ENCODE measurements around the gene USB1. TPM values are rescaled to one million over a fixed set of nuclear protein-coding genes. Genes with fewer than 3 reads are reported as not detected.

Gene USB1
- total RNA-seq, 1 donor from 2014 or later: 60.9 TPM

DNA sequence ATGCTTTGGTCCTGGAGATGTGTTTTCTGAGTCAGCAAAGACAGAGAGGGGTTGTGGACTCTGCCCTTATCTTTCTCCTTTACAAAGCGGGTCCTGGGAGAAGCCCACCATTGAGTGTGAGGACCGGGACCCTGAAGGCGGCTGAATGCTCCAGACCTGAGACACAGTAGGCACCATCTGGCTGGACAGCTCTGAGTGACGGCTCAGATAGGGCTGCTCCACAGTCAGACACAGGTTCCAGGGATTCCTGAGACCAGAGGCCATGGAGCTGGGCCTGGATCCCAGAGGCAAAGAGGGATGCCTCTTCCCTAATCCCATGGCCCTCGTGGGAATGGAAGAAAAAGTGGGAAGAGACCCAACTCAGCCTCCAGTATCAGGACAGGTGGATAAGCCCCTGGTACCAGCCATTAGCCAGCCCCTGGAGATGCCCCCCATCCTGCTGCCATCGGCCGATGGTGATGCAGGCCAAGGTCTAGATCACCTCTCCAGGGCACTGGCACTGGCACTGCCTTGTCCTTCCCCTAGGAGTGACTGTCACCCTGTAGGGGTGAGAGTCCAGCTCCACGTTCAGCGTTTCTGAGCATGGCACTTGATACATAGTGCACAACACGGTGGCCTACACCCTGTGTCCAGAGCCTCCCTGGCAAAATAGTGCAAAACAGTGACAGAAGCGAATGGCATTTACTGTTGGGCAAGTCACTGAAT is 29.1 kb downstream of the USB1 start:
- intact Hi-C loops (cut with micrococcal nuclease): no loop called here

DNA sequence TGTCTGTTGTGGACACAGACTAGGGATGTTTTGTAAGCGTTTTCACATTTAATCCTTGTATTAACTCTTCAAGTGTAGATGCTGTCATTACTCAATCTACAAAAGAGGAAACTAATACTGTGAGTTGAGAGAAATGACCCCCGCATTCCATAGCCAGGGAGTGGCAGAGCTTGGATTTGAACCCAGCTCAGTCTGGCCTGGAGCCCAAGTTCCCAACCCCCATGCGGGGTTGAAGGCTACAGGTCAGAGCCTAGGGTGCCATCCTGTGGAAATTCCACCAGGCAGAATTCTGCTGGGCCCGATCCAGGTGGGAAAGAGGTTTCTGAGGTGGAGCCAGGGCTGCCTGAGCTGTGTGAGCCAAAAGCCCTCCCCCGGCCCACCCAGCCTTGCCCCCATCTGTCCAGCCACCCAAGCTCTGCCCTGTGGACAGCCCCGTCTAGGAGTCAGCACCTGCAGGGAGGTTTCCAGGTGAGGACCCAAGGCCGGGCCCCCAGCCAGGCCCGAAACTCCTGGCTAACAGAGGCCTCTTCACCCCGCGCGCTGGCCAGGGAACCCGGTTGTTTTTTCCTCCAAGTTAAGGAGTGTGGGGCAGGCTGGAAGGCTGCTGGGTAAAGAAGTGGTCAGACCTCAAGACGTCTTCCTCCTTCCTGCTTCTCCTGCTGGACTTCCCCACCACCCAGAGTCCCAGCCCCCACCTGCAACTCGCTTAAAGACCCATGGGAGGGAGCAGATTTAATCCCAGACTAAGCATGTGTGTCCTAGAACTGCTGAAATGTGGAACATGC is 30.0 kb downstream of the USB1 start:
- intact Hi-C loops (cut with micrococcal nuclease): no loop called here

DNA sequence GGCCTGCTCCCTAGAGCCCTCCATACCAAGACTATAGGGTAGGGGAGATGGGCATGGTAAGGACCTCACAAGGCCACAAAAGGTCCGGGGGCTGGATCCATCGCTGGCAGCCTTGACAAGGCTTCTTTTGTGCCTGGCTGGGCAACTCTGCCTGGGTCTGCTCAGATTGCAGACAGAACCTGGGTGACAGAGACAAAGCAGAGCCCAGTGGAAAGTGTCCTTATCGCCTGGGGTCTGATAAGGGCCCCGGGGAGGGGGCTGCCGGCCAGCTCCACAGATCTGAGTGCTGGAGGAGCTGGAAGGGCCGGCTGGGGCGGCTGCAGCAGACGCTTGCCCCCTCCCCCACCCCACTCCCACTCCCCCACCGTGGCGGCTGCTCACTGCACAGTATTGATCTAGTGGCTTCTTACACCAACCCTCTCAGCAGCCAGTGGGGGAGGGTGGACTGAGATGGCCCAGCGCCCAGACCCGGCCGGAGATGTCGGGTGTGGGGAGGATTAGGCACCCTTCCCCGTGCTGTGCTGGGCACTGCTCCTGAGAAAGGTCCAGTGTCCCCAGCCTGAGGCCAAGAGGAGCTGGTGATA is 31.6 kb downstream of the USB1 start:
- intact Hi-C loops (cut with micrococcal nuclease): no loop called here

DNA sequence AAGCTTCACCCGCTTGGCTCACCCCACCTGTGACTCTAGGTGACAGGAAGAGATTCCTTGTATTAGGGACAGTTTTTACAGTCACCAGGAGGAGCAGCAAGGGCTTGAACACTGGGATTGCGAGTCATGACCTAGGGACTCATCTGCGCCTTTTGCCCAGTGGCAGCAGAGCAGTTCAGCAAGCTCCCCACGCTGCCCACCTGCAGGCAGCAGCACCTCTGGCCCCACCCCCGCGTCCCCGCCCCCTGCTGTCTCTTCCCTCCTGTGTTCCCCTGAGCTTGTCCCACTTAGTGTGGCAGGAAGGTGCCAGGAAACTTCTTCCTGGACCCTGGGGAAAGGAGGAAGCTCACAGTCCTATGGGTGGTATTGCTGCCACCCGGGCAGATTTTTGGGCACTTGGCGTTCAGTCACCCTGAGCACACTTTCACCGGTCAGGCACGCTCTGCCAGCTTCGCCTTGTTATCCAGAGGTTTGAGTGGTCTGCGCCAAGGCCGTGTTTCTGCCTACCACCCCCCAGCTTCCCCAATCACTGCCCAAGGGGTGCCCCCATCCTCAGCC is 33.0 kb downstream of the USB1 start:
- intact Hi-C loops (cut with micrococcal nuclease): no loop called here

DNA sequence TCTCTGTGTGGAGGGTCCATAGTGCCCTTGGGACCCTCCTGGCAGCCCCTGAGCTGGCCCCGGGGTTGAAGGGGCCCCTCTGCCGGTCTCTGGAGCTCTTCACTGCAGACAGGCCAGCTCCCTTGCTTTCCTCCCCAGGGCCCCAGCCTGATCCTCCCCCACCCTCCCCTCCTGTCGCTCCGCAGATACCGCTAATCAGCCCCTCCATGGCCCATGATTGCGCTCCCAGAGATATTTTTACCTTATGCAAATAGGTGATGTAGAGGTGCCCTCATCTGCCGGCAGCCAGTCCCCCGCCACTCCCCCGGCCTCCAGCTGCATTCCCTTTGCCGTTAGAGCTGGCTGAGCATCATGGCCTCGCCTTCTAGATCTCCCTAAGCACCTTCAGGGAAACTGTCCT is 33.6 kb downstream of the USB1 start:
- intact Hi-C loops (cut with micrococcal nuclease): no loop called here

DNA sequence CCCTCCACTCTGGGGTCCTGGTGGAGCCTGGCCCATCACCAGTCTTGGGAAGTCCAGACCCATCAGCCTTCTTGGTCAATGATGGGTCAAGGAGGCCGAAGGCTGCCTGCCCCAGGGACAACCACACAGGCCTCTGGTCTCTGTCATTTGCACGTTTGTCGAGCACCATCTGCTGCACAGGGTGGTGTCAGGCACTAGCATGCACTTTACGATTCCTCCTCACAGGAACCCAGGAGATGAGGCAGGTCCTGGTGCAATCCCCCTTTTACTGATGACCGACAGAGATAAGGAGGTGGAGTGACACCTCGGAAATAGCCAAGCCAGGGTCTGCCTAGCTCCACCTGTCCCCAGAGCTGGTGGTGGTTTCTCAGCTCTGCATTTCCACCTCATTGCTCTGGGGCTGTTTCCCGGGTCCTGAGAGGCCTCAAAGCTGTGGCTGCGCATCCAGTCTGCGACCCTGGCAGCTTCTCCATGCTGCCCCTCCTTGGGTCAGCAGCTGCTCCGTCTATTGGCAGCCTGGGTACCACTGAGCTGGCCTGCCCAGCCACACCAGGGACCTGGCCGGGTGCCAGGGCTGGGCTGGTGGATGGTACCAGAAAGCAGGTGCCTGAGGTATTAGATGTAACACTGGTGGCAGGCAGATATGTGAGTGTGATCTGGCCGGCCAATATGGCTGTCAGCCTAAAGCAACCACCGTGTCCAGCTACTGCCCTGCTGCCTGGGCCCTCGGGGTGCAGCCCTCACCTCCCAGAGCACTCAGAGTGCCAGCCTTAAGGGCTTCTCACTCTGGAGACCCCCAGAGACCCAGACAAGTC is 34.4 kb downstream of the USB1 start:
- intact Hi-C loops (cut with micrococcal nuclease): no loop called here

DNA sequence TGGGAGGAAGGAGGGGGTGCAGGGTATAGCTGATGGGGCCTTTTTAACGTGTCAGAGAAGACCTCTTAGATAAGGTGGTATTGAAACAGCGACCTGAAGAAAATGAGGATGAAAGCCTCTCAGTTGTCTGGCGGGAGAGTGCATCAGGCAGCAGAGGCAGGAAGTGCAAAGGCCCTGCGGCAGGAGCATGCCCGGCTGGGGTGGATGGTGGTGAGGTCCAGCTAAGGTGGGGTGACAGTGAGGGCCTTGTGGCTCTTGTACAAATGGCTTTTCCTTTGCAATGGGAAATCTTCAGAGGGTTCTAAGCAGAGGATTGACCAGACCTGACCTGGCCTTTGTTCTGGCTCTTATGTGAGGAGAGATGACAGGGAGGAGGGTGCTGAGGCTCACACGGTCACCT is 35.7 kb downstream of the USB1 start:
- intact Hi-C loops (cut with micrococcal nuclease): no loop called here

DNA sequence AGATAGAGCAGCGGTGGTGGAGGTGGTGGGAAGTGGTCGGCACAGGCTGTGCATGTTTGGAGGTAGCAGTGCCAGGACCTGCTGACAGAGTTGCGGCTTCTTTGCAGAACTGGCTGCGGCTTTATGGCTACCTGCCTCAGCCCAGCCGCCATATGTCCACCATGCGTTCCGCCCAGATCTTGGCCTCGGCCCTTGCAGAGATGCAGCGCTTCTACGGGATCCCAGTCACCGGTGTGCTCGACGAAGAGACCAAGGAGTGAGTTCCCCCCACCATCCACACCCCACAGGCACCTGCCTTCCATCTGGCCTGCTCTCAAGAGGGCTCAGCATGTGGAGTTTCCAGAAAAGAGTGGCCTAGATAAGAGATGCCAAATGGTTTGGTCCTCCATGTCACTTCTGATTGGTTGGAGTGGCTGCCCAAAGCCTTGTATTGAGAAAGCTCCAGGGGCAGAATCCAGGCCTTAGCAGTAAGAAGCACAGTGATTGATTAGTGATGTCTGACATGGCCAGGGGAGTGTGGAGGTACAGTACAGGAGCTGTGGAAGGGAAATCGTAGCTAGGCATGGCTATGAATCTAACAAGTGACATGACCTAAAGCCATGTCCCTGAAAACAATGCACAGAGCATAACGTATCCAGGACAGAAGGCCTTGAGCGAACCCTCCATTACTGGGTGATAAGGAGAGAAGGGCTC is 36.3 kb downstream of the USB1 start:
- intact Hi-C loops (cut with micrococcal nuclease): no loop called here

DNA sequence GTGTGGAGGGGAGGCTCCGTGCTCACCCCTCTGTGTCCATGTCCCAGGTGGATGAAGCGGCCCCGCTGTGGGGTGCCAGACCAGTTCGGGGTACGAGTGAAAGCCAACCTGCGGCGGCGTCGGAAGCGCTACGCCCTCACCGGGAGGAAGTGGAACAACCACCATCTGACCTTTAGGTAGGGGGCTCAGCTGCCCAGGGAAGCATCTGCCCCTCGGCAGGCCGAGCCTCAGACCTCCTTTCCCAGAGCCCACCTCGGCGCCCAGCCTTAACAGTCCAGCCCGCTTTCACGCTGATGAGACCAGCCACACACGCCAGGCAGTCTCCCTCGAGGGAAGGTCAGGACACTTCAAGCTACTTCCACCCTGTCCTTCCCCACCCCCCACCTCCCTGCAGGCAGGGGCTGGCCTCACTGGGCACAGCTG is 37.0 kb downstream of the USB1 start:
- intact Hi-C loops (cut with micrococcal nuclease): no loop called here

DNA sequence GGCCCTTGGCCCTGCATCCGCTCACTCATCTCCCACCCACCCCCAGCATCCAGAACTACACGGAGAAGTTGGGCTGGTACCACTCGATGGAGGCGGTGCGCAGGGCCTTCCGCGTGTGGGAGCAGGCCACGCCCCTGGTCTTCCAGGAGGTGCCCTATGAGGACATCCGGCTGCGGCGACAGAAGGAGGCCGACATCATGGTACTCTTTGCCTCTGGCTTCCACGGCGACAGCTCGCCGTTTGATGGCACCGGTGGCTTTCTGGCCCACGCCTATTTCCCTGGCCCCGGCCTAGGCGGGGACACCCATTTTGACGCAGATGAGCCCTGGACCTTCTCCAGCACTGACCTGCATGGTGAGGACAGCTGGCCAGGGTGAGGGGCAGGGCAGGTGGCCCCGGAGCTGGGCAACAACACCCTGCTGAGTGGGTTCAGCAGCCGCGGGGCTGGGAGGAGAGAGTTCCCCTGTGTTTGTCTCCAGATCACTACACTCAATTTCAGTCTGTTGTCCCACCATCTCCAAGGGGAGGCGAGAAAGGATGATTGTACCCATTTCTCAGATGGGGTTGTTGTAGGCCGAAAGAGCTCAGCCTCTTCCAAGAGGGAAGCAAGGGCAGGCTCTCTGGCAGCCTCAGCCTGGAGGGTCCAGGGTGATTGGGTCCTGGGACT is 38.8 kb downstream of the USB1 start:
- intact Hi-C loops (cut with micrococcal nuclease): no loop called here

DNA sequence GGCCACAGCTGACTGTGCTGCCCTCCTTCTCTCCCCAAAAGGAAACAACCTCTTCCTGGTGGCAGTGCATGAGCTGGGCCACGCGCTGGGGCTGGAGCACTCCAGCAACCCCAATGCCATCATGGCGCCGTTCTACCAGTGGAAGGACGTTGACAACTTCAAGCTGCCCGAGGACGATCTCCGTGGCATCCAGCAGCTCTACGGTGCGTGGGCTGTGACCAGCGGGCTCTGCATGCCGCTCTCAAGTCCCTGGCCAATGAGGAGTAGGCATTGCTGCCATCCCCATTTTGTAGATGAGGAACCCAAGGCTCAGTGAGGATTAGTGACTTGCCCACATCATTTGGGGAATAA is 39.3 kb downstream of the USB1 start:
- intact Hi-C loops (cut with micrococcal nuclease): no loop called here

DNA sequence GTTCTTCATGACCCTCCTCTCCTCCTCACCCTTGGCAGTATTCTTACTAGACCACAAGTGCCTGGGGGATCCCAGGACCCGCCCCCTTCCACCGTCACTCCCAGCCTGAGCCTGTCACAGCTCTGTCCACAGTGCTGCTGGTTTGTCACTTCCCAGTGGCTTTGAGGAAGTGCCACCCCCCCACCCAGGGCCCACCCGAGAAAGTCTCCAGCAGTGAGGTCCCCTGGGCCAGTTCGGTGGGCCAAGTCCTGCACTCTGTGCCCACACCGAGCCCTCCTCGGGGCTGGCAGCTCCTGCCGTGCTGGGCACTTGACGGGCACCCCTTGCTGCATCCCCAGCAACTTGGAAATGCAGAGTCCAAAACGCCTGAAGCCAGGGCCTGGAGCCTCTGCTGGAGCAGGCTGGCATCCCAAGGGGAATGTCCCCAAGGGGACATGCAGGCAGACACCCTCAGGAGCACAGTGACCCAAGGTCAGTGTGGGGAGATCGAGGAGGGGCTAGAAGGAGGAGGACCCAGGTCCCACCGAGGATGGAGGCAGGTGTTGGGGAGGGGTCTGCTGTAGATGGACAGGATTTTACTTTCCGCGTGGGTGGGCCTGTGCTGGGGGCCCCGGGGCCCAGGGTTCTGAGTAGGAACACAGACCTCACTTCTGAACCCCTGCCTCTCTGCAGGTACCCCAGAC is 39.9 kb downstream of the USB1 start:
- intact Hi-C loops (cut with micrococcal nuclease): no loop called here

DNA sequence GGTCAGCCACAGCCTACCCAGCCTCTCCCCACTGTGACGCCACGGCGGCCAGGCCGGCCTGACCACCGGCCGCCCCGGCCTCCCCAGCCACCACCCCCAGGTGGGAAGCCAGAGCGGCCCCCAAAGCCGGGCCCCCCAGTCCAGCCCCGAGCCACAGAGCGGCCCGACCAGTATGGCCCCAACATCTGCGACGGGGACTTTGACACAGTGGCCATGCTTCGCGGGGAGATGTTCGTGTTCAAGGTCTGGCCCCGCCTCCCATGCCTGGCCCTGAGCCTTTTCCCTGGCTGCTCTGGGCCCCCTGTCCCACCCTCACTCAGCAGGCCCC is 40.4 kb downstream of the USB1 start:
- intact Hi-C loops (cut with micrococcal nuclease): no loop called here

DNA sequence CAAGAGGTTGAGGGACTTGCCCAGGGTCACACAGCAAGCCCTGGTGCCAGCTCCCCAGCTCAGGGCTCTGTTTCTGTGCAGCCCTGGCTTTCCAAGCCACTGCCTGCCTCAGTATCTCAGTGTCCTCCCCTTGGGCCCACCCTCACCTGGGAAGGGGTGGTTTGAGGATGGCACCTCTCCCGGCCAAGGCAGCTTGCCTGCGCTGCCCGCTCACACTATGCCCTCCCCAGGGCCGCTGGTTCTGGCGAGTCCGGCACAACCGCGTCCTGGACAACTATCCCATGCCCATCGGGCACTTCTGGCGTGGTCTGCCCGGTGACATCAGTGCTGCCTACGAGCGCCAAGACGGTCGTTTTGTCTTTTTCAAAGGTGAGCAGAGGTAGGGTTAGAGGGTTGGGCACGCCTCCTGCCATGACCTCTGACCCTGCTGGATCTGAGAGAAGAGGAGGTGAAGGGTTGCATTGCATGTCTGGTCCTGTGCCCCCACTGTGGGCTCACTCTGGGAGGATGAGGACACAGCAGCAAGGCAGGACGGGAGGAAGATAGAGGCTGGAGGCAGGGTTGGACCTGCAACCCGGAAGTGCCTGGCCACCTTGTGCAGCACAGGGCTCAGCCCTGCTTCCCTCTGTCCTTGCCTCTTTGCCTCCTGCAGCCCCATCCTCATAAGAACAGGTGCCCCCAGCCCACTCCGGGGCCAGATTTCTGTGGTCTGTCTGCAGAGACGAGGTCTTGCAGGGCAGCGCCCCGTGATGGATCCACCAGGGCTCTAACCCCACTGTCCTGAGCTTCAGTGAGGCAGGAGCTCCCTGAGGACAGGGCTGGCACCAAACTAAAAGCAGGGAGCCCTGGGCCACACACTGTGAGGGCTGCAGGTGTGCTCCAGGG is 41.0 kb downstream of the USB1 start:
- intact Hi-C loops (cut with micrococcal nuclease): no loop called here

DNA sequence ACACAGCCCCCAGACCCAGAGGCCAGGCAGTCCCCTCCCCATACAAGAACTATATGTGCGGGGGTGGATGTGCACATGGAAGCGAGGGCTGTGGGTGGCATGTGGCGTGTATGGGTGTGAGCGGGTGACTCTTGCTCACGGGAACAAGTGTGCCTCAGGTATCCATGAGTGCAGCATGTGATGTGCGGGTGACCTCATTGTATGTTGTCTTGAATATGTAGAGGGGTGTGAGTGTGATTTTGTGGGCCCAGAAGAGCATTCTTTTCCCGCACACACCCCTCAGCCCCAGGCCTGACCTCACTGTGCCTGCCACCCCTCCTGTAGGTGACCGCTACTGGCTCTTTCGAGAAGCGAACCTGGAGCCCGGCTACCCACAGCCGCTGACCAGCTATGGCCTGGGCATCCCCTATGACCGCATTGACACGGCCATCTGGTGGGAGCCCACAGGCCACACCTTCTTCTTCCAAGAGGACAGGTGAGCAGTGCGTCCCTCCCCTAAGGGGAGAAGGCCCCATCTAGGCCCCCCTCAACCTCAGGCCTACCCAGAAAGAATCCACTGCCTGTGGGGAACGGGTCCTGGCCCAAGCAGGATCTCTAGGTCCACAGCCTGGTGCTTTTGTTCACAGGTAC is 41.8 kb downstream of the USB1 start:
- intact Hi-C loops (cut with micrococcal nuclease): no loop called here

DNA sequence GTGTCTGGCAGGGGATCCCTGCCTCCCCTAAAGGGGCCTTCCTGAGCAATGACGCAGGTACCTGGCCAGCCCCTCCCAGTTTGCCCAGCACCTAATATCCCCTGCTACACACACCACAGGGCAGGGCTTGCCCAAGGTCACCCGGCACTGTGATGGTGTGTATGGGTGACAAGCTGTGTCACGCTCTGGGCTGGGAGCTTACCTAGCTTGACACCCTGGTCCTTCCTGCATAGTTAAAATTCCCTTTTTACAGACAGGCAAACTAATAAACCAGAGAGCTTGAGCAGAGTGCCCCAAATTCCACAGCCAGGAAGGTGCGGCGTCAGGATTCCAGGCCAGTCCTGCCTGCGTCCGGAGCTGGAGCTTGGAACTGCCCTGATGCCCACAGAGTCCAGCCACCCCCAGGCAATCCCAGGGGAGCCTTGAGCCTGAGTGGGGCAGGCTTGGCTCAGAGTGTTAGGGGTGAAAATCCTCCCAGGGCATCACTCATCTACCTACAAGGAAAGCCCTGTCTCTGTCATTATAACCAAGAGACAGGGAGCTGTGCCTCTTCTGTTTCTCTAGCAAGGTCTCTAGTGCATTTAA is 42.5 kb downstream of the USB1 start:
- intact Hi-C loops (cut with micrococcal nuclease): no loop called here

DNA sequence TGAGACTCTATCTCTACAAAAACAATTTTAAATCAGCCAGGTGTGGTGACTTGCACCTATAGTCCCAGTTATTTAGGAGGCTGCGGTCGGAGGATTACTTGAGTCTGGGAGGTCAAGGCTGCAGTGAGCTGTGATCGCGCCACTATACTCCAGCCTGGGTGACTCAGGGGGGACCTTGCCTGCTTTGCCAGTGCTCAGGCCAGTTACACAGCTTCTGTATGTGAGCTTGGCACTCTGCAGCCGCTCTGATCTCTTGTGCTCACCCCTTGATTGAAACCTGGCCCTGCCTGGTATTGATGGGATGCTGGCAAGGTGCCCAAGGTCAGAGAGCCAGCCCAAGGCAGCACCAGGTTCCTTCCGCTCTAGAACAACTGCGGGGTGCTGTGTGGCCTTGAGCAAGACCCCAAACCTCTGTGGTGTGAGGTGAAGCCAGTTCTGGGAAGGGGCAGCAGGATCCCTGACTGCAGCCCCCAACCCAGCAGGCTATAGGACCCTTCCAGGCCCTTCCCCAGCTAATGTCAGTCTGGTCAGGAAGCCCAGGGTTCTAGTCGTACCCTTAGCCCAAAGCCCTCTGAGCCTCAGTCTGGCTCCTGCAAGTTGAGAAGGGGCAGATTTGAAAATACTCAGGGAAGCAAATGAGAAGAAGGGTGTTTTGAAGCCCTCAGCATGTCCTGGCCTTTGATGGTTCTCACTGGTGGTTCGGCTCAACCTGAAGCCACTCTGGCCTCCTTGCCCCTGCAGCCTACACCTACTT is 43.2 kb downstream of the USB1 start:
- intact Hi-C loops (cut with micrococcal nuclease): no loop called here
